IPS-NIHi7 (cell line): ENCODE data around the gene DTD1.

Source experiments
- DNase-seq: peaks from one replicate; pipeline ENCODE4 v3.0.0; 2012; ENCODE audit warnings: mixed read lengths; ENCODE audit errors: extremely low spot score

DTD1 gene

DNA sequence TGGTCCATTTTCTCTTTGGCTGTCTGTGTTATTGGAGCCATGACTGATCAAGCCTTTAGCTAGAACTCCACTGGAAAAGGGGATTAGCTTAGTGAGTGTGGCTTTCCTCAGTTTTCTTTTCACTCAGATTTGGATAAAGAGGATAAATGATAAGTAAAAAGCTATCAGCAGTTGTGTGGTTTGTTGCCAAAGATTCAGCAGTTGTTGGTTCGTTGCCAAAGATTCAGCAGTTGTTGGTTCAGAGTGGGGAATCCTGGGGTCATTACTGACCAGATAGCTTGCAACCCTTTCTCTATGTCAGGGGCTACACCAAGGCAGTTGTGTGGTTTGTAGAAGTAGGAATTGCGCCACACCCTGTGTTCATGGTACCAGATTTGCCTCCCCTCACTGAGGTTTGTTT lies 118.1 kb downstream of the DTD1 start:
- no peak for DNase-seq

GRCh38 chr20:18712131-18712530 lies 124.3 kb downstream of the DTD1 start:
- no peak for DNase-seq

DNA sequence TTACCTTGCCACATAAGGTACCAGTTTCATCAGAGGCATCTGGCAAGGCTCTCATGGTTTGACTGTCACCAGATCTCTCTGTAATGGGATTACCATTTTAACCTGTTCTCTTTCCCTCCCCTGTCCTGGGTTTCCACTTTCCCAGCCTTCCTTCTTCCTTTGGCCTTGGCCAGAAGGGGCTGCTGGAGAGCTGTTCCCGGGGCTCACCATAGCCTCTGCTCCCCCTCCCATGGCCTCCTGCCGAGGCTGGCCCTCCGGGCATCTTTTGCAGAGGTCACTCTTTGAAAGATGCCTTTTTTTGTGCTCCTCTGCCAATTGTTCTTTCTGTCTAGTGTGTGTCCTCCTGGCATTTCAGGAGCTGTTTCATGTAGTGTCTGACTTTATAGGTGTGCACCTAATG lies 125.0 kb downstream of the DTD1 start:
- DNase-seq = peak; percentile 68

DNA sequence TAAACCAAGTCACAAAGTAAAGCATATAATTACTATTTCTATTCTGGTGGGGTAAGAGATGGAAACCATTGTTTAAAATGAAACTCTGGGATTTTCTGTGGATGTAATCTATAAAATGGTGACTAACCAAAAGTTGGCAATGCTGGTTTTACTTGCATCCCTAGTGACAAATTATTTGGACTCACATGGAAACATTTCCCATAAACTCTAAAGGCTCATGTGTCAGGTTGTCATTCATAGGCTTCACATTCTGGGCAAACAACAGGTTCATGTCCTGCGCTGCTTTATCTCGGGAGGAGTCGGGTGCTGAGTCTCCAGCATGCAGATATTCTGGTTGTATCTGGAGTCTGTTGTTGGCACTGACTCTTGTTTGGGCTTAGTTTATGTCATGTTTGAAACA lies 127.7 kb downstream of the DTD1 start:
- DNase-seq = no peak

GRCh38 chr20:18717062-18717461 lies 129.2 kb downstream of the DTD1 start:
- DNase-seq = no peak

GRCh38 chr20:18718129-18718528 lies 130.3 kb downstream of the DTD1 start:
- no peak for DNase-seq

DNA sequence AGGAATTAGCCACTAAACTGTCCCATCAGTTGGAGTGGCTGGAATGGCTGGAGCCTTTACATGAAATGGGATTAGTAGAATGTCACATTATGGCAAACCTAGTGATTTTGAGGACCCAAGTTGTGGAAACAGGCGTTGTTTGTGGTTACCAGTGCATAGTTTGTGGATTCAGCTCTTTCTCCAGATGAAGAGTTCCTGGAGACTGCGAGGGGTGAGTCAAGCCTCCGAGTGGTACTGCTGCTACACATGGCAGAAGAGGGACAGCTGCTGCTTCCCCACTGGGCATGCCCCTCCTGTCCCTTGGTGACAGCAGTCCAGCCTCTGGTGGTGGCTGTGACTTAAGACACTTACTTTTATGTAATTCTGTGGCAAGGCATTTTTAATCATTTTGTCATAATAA lies 131.6 kb downstream of the DTD1 start:
- no peak for DNase-seq

GRCh38 chr20:18721551-18722115 lies 133.8 kb downstream of the DTD1 start:
- DNase-seq = no peak

- no peak for DNase-seq
Measured at GRCh38 chr20:18722371-18722770, 134.5 kb downstream of the DTD1 start.

DNA sequence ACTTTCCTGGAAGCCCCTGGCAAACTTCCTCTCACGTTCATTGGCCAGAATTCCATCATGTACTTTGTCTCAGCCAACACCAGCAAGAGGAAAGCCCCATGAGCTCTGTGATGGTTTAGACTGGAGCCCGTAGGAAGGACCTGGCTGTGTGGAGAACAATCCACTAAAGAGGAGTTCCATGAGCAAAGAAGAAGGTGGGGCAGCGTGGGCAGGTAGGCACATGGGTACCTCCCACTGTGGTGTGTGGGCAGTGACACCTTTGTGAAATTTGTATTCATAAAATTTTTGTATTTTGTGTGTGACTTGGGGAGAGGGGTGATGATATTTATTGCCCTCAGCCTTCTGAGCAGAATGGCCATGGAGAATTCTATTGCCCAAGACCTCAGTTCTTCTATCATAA lies 136.2 kb downstream of the DTD1 start:
- DNase-seq = no peak

DNA sequence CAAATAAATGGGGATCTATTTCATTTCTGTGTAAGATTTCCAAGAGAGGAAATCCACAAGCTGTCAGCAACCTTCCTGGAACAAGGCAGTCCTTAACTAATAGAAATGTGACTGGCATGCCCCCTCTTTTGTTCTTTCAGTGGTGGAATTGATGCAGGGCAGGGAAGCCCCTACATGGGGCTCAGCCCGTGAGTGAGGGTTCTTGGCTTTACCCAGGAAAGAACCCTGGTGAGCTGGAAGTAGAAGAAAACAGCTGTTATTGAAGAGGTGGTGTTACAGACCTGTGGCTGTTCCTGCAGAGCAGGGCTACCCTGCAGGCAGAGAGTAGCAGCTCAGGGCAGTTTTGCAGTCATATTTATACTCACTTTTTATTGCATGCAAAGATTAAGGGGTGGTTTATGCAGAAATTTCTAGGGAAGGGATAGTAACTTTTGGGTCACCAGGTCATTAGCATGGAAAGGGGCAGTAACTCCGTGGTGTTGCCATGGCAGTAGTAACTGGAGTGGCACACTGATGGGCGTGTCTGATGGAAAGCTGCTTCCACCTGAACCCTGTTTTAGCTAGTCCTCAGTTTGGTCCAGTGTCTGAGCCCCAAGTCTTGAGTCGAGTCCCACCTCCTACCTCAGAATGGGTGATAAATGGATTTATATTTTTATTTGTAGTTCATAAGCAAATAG lies 137.1 kb downstream of the DTD1 start:
- DNase-seq = no peak

DNA sequence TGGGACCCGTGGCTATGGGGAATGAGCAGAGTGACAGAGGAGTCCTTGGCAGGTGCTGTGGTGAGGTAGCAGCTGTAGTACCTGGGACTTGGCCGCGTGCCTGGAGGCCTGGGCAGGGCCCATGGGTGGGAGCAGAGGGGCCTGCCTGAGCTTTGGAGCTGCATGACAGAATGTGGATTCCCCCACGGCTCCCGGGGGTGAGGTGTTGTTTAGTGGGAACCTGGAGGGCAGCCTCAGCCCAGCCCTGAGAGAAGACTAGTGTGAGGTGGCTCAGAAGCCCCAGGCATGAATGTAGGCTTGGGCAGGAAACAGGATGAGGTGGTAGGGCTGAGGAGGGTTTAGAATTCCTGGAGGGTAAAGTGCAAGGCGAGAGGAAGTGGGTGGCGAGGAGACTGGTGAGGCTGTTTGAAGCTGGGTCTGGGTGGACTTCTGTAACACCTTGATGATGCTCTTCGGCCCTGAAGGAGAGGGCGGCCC lies 139.2 kb downstream of the DTD1 start:
- no peak for DNase-seq

GRCh38 chr20:18728165-18728869 lies 140.5 kb downstream of the DTD1 start:
- no peak for DNase-seq

- DNase-seq = no peak
Measured at GRCh38 chr20:18728870-18729224, 141.0 kb downstream of the DTD1 start.

DNA sequence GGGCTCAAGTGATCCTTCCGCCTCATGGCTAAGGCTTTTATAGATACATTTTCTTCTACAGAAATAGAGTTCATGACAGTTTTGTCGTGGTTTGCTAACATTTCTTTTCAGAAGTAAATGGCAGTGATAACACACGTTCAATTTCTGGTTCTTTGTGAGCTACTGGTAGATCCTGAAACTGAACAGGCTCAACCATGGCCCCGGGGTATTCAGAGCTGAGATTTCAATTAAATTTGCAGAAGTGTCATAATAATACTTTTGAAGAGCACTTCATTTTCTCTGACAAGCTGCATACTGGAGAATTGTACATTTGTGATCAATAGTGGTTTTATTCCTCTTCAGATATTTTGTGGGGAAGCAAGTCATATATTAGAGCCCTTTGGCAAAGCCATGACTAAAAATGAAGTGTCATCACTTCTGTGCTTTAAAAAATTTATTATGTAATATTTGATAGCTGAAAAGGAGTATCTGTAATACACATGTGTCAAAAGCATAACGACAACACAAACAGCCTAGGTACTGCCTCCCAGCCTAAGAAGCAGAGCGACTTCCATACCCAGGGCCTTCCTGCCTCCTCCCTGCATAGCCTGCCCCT lies 141.5 kb downstream of the DTD1 start:
- no peak for DNase-seq

DNA sequence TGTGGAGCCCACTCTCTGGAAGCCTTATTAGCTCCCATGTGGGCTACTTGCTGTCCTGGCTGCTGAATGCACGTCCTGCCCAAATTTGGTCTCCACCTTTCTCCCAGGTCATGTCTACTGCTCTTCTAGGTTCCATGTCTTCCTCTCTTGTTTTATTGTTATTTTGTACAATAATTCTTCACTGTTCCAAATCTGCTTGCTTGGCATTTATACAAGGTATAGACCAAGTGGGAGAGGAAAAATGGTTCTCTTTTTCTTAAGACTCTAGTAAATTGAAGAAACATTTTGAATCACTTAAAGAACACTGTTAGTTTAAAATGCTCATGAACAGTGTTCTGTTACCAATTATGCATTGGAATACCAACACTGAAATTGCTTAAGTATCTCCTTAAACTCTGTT lies 144.1 kb downstream of the DTD1 start:
- DNase-seq = no peak

DNA sequence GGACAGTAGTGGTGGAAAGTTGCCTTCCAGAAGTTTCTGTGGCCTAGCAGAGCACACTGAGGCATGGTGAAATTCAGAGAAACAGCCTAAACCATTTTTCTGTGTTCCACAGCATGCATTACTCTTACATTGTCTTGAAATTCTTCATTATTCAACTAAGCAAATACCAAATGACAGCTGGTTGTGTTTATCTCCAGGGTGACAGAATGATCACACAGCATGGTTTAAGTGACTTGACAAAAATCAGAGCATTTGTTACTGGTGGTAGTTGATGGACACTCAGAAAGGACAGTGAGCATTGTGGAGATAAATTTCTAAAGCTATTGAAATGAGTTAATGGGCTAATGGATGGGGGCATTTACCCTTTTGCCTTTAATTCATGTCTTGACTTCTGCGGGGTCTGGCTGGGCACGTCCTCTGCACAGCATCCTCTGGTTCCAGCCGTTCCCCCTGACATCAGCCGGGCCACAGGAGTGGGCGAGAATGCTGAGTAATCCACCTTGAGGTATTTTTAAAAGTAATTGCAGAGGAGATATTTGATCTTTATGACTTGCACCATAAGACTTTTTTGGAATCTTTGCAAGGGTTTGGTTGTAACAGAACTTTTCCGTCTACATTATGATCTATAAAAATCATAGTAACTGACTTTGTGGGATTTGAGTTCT lies 146.8 kb downstream of the DTD1 start:
- no peak for DNase-seq

DNA sequence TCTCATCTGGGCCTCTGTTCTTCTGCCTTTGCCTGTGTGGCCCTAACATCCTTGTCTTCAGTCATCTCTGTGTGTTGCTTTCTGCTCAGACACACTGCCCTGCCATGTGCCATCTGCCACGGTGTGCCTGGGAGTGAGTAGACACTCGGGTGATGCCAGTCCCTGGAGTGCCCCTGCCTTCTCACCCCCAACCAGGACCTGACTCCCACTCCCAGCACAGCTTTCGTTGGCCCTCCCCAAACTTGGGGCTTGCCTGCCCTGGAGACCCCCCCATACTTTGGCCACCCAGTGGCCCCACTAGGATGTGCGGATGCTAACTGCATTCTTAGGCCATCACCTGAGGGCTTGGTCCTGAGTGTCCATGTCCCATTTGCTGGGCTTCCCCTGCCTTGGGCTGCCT lies 149.3 kb downstream of the DTD1 start:
- no peak for DNase-seq

- no peak for DNase-seq
Measured at GRCh38 chr20:18738055-18738454, 150.2 kb downstream of the DTD1 start.

- no peak for DNase-seq
Measured at GRCh38 chr20:18738888-18739287, 151.0 kb downstream of the DTD1 start.

GRCh38 chr20:18739751-18740166 lies 151.9 kb downstream of the DTD1 start:
- peak; percentile 46 for DNase-seq

DNA sequence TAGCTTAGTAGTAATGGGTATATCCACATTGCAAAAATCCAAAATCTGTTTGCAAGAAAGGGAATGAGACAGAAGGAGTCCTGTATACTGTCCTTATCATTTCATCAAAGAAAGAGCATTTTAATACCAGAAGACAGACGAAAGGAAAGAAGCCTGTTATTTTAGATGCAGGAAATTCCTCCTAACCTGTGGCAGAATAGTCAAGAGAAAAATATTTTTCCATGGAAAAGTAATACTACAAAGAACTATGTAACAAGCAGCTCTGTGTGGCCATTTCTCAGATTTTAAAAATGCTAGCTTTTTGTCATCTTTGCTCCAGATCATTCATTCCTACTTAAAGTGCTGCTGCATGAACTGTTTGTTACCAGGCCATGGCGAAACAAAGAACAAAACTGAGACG lies 152.9 kb downstream of the DTD1 start:
- no peak for DNase-seq
